HepG2 (cell line): ENCODE measurements around the gene CERS3. TPM values are rescaled to one million over a fixed set of nuclear protein-coding genes. Genes with fewer than 3 reads are reported as not detected.

ENCODE experiments used
- ATAD3A ChIP-seq: sonication (generic); formaldehyde crosslinking; IDR thresholded peaks from 2 replicates; pipeline ENCODE4 v1.4.0; 2020; ENCODE audit warnings: missing genetic modification reagents
- EED ChIP-seq: sonication (generic); formaldehyde crosslinking; IDR thresholded peaks from 2 replicates; pipeline ENCODE4 v1.5.0; 2020; ENCODE audit warnings: mild to moderate bottlenecking, missing genetic modification reagents
- ERF ChIP-seq: IDR thresholded peaks from 2 replicates; pipeline ENCODE4 v1.6.1; 2018; ENCODE audit warnings: missing biosample characterization, missing genetic modification reagents
- FOXM1 ChIP-seq: sonication (generic); formaldehyde crosslinking; IDR thresholded peaks from 2 replicates; pipeline ENCODE4 v1.5.0; 2020; ENCODE audit warnings: missing genetic modification reagents
- GATA4 ChIP-seq: sonication (generic); IDR thresholded peaks from 2 replicates; pipeline ENCODE4 v1.6.1; 2016; ENCODE audit warnings: antibody characterized with exemption, low read depth, borderline replicate concordance
- HNF4G ChIP-seq, 2 experiments: sonication (generic) in 1 of 2; formaldehyde crosslinking in 1 of 2; IDR thresholded peaks; 2 replicates each; pipeline versions ENCODE4 v1.4.0 to v1.6.1; 2011 to 2020; ENCODE audit warnings: borderline replicate concordance in 2 of 2, low read depth in 2 of 2, mild to moderate bottlenecking in 2 of 2, low read length in 1 of 2, missing genetic modification reagents in 1 of 2, moderate library complexity in 1 of 2
- HOXD1 ChIP-seq: sonication (generic); formaldehyde crosslinking; IDR thresholded peaks from 2 replicates; pipeline ENCODE4 v1.5.0; 2020; ENCODE audit warnings: missing genetic modification reagents
- MED1 ChIP-seq: sonication (generic); formaldehyde crosslinking; IDR thresholded peaks from 2 replicates; pipeline ENCODE4 v1.4.0; 2020; ENCODE audit warnings: missing genetic modification reagents
- POLR2A ChIP-seq, 2 experiments: IDR thresholded peaks; 2 replicates each; pipeline ENCODE4 v1.6.1; 2011; ENCODE audit warnings: low read depth in 2 of 2, low read length in 2 of 2, mild to moderate bottlenecking in 1 of 2, moderate library complexity in 1 of 2; ENCODE audit not compliant: insufficient read depth in 1 of 2
- SAP130 ChIP-seq: IDR thresholded peaks from 2 replicates; pipeline ENCODE4 v1.6.1; 2016; ENCODE audit warnings: low read depth
- YY1 ChIP-seq: IDR thresholded peaks from 2 replicates; pipeline ENCODE4 v1.6.1; 2011; ENCODE audit warnings: low read length, low read depth, moderate library complexity, mild to moderate bottlenecking; ENCODE audit not compliant: insufficient read depth, insufficient replicate concordance
- ZFP90 ChIP-seq: sonication (generic); formaldehyde crosslinking; IDR thresholded peaks from 2 replicates; pipeline ENCODE4 v1.8.0; 2022; ENCODE audit warnings: missing genetic modification reagents, mild to moderate bottlenecking, inconsistent platforms, borderline replicate concordance
- ZNF124 ChIP-seq: sonication (generic); formaldehyde crosslinking; IDR thresholded peaks from 2 replicates; pipeline ENCODE4 v1.4.0; 2020; ENCODE audit warnings: missing genetic modification reagents
- ZNF224 ChIP-seq: sonication (generic); formaldehyde crosslinking; IDR thresholded peaks from 2 replicates; pipeline ENCODE4 v1.5.0; 2020; ENCODE audit warnings: mild to moderate bottlenecking, missing genetic modification reagents
- ZNF34 ChIP-seq: sonication (generic); formaldehyde crosslinking; IDR thresholded peaks from 2 replicates; pipeline ENCODE4 v1.4.0; 2020; ENCODE audit warnings: mild to moderate bottlenecking, missing genetic modification reagents, borderline replicate concordance
- ZNF543 ChIP-seq: sonication (generic); formaldehyde crosslinking; IDR thresholded peaks from 2 replicates; pipeline ENCODE4 v1.4.0; 2020; ENCODE audit warnings: mild to moderate bottlenecking, missing genetic modification reagents
- ZNF75D ChIP-seq: sonication (generic); formaldehyde crosslinking; IDR thresholded peaks from 2 replicates; pipeline ENCODE4 v1.8.1; 2023; ENCODE audit warnings: missing genetic modification reagents, mild to moderate bottlenecking, borderline replicate concordance
- ZNF772 ChIP-seq: sonication (generic); formaldehyde crosslinking; IDR thresholded peaks from 2 replicates; pipeline ENCODE4 v1.5.0; 2020; ENCODE audit warnings: mild to moderate bottlenecking, missing genetic modification reagents
- ZSCAN25 ChIP-seq: sonication (generic); formaldehyde crosslinking; IDR thresholded peaks from 2 replicates; pipeline ENCODE4 v1.8.0; 2022; ENCODE audit warnings: mild to moderate bottlenecking, missing genetic modification reagents
- polyA plus RNA-seq, 8 experiments: library from polyadenylated mRNA; depleted of rRNA in 3 of 8; stranded (reverse) in 7 of 8; unstranded in 1 of 8; fragments of >200 nt; fragmentation: Illumina TruSeq in 4 of 8; extraction: Trizol in 4 of 8; gene quantifications; 2 replicates each; pipeline versions ENCODE4 v1.2.1 to v1.2.3, GENCODE V29; 2011 to 2016; ENCODE audit warnings: low read depth in 4 of 8, missing spikeins in 1 of 8, mixed read lengths in 1 of 8; ENCODE audit not compliant: insufficient read depth in 1 of 8
- total RNA-seq, 5 experiments: library from RNA; depleted of rRNA; stranded (reverse); fragments of >200 nt; fragmentation: Illumina TruSeq; extraction: Trizol; gene quantifications; 2 replicates each; pipeline ENCODE4 v1.2.3, GENCODE V29; 2016; ENCODE audit warnings: low read depth in 1 of 5
- TF ChIP-seq, protein P1 (sequence below): IDR thresholded peaks from 2 replicates; pipeline ENCODE4 v1.6.1; 2016; ENCODE audit warnings: low read depth, control low read depth
- TF ChIP-seq, protein P2 (sequence below): sonication (generic); formaldehyde crosslinking; IDR thresholded peaks from 2 replicates; pipeline ENCODE4 v1.5.0; 2020; ENCODE audit warnings: missing genetic modification reagents, mild to moderate bottlenecking, borderline replicate concordance
- TF ChIP-seq, protein P3 (sequence below): sonication (generic); formaldehyde crosslinking; IDR thresholded peaks from 2 replicates; pipeline ENCODE4 v1.8.1; 2022; ENCODE audit warnings: low read depth, mild to moderate bottlenecking, missing genetic modification reagents
- TF ChIP-seq, protein P4 (sequence below): sonication (generic); formaldehyde crosslinking; IDR thresholded peaks from 2 replicates; pipeline ENCODE4 v1.9.0; 2021; ENCODE audit warnings: missing genetic modification reagents, mild to moderate bottlenecking, borderline replicate concordance

CERS3 gene
- total and polyA plus RNA-seq, 2 of the 13 experiments (the other 11 are each of a cell fraction or from before 2014, with no cell fraction given) = not detected

DNA sequence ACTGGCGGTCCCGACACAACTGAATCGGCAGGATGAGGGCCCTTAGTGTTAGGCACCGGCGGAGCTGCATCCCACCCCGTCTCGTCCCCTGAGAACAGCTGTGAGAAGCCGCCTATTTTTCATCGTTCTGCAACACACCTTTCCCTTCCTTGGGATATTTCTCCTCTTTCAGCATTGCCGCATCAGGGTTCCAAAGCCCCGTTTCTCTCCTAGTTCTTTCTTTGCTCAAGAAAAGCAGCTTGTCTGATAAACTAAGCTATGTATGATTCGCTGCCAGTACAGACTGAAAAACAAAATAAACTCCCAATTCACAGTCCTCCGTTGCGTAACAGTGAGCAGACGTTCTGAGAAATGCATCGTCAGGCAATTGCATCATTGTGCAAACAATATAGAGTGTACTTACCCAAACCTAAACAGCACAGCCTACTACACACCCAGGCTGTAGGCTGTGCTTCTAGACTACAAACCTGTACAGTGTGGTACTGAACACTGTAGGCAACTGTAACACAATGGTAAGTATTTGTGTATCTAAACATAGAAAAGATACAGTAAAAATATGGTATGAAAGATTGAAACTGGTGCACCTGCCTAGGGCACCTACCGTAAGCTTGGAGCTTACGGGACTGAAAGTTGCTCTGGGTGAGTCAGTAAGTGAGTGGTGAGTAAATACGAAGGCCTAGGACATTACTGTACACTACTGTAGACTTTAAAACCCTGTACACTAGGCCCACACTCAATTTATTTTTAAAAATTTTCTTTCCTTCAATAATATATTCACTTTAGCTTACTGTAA lies 178.1 kb downstream of the CERS3 start (continued):
- TF ChIP-seq ZNF124 (no peak; the same call in 1 of the 2 replicates), SAP130 (peak; percentile 79), ZNF772 (CRISPR knock-in tag) (no peak; the same call in 1 of the 2 replicates), ZNF224 (CRISPR knock-in tag) (no peak), ATAD3A (CRISPR knock-in tag) (no peak), POLR2A (IDR thresholded peaks at IDR 0.05; ENCODE audit: insufficient read depth in 1 of 2, low read depth in 2 of 2, low read length in 2 of 2) (no peak), HOXD1 (CRISPR knock-in tag) (no peak; the same call in 1 of the 2 replicates), ZNF34 (peak; percentile 47; the same call in 1 of the 2 replicates), FOXM1 (CRISPR knock-in tag) (no peak), YY1 (no peak), GATA4 (no peak), ZNF75D (CRISPR knock-in tag) (no peak), ZSCAN25 (CRISPR knock-in tag) (no peak), HNF4G (IDR thresholded peaks at IDR 0.05; ENCODE audit: borderline replicate concordance, low read depth, low read length) (no peak), HNF4G (CRISPR knock-in tag; IDR thresholded peaks at IDR 0.05; ENCODE audit: borderline replicate concordance, low read depth) (no peak), MED1 (CRISPR knock-in tag) (peak; percentile 39), ZNF543 (CRISPR knock-in tag) (no peak), ZFP90 (CRISPR knock-in tag) (no peak), ERF (CRISPR knock-in tag) (0 out of 2 replicates have a peak, but pooled peaks have one; percentile 10), EED (CRISPR knock-in tag) (no peak)
- TF ChIP-seq, protein P1, sequence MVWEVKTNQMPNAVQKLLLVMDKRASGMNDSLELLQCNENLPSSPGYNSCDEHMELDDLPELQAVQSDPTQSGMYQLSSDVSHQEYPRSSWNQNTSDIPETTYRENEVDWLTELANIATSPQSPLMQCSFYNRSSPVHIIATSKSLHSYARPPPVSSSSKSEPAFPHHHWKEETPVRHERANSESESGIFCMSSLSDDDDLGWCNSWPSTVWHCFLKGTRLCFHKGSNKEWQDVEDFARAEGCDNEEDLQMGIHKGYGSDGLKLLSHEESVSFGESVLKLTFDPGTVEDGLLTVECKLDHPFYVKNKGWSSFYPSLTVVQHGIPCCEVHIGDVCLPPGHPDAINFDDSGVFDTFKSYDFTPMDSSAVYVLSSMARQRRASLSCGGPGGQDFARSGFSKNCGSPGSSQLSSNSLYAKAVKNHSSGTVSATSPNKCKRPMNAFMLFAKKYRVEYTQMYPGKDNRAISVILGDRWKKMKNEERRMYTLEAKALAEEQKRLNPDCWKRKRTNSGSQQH (CRISPR knock-in tag) = no peak
- TF ChIP-seq, protein P2, sequence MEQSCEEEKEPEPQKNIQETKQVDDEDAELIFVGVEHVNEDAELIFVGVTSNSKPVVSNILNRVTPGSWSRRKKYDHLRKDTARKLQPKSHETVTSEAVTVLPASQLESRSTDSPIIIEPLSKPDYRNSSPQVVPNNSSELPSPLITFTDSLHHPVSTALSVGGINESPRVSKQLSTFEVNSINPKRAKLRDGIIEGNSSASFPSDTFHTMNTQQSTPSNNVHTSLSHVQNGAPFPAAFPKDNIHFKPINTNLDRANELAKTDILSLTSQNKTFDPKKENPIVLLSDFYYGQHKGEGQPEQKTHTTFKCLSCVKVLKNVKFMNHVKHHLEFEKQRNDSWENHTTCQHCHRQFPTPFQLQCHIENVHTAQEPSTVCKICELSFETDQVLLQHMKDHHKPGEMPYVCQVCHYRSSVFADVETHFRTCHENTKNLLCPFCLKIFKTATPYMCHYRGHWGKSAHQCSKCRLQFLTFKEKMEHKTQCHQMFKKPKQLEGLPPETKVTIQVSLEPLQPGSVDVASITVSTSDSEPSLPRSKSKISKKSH (CRISPR knock-in tag) = no peak
- TF ChIP-seq, protein P3, sequence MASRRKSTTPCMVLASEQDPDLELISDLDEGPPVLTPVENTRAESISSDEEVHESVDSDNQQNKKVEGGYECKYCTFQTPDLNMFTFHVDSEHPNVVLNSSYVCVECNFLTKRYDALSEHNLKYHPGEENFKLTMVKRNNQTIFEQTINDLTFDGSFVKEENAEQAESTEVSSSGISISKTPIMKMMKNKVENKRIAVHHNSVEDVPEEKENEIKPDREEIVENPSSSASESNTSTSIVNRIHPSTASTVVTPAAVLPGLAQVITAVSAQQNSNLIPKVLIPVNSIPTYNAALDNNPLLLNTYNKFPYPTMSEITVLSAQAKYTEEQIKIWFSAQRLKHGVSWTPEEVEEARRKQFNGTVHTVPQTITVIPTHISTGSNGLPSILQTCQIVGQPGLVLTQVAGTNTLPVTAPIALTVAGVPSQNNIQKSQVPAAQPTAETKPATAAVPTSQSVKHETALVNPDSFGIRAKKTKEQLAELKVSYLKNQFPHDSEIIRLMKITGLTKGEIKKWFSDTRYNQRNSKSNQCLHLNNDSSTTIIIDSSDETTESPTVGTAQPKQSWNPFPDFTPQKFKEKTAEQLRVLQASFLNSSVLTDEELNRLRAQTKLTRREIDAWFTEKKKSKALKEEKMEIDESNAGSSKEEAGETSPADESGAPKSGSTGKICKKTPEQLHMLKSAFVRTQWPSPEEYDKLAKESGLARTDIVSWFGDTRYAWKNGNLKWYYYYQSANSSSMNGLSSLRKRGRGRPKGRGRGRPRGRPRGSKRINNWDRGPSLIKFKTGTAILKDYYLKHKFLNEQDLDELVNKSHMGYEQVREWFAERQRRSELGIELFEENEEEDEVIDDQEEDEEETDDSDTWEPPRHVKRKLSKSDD (CRISPR knock-in tag) = no peak
- TF ChIP-seq, protein P4, sequence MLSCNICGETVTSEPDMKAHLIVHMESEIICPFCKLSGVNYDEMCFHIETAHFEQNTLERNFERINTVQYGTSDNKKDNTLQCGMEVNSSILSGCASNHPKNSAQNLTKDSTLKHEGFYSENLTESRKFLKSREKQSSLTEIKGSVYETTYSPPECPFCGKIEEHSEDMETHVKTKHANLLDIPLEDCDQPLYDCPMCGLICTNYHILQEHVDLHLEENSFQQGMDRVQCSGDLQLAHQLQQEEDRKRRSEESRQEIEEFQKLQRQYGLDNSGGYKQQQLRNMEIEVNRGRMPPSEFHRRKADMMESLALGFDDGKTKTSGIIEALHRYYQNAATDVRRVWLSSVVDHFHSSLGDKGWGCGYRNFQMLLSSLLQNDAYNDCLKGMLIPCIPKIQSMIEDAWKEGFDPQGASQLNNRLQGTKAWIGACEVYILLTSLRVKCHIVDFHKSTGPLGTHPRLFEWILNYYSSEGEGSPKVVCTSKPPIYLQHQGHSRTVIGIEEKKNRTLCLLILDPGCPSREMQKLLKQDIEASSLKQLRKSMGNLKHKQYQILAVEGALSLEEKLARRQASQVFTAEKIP = no peak
